H1 (cell line): Measurements from ENCODE around the gene MRTFA. TPM values are rescaled to one million over a fixed set of nuclear protein-coding genes. Genes with fewer than 3 reads are reported as not detected.

ENCODE experiments used
- CTCF ChIA-PET: fragments of 300-600 bp; sonication (Branson Sonifier 250); formaldehyde crosslinking; loops from one replicate; lab custom pipeline; 2021; ENCODE audit not compliant: partially characterized antibody; lab: Charles Lee
- POLR2A ChIA-PET: fragments of 300-600 bp; sonication (Branson Sonifier 250); formaldehyde crosslinking; loops from one replicate; lab custom pipeline; 2021; ENCODE audit warnings: inconsistent platforms; ENCODE audit not compliant: partially characterized antibody; lab: Charles Lee
- DNase-seq, 2 experiments: peaks; one replicate each; pipeline versions ENCODE4 v3.0.0 to v3.0.0-alpha.2; 2010 to 2022; ENCODE audit warnings: low spot score in 2 of 2, low read depth in 1 of 2, mixed read lengths in 1 of 2
- FAIRE-seq: peaks from 2 replicates; lab custom pipeline; 2011; peaks lifted over from hg19 to GRCh38; lab: Jason Lieb, UNC
- H2AFZ ChIP-seq: 2 replicates; pipeline ENCODE4 v1.8.1; 2012; ENCODE audit warnings: low read length, inconsistent platforms
- H2AK5ac ChIP-seq: 2 replicates; pipeline ENCODE4 v1.6.1; 2013; ENCODE audit warnings: low read depth, low read length
- H2BK120ac ChIP-seq: replicated peaks from 2 replicates; pipeline ENCODE3; 2013; ENCODE audit warnings: low read depth, low read length, inconsistent platforms
- H2BK12ac ChIP-seq: 2 replicates; pipeline ENCODE4 v1.6.1; 2013; ENCODE audit warnings: low read depth, low read length
- H2BK15ac ChIP-seq: 2 replicates; pipeline ENCODE4 v1.6.1; 2013; ENCODE audit warnings: low read length
- H2BK20ac ChIP-seq: 2 replicates; pipeline ENCODE4 v1.6.1; 2013; ENCODE audit warnings: low read length
- H2BK5ac ChIP-seq: 2 replicates; pipeline ENCODE4 v1.6.1; 2013; ENCODE audit warnings: low read depth, low read length
- H3K14ac ChIP-seq: 2 replicates; pipeline ENCODE4 v1.6.1; 2013; ENCODE audit warnings: inconsistent platforms; ENCODE audit not compliant: insufficient read length
- H3K18ac ChIP-seq: 2 replicates; pipeline ENCODE4 v1.6.1; 2013; ENCODE audit warnings: low read length; ENCODE audit errors: extremely low read depth
- H3K23ac ChIP-seq: 2 replicates; pipeline ENCODE4 v1.6.1; 2013; ENCODE audit warnings: inconsistent platforms; ENCODE audit not compliant: insufficient read length
- H3K23me2 ChIP-seq: 2 replicates; pipeline ENCODE4 v1.6.1; 2013; ENCODE audit warnings: low read depth, low read length
- H3K27ac ChIP-seq: 2 replicates; pipeline ENCODE4 v1.6.1; 2011; ENCODE audit warnings: low read depth, low read length, inconsistent platforms
- H3K27me3 ChIP-seq, 4 experiments: replicated peaks in 1 of 4; 1 replicate in 1 of 4; 2 replicates in 3 of 4; pipeline versions ENCODE4 v1.6.1 to v1.8.1; 2011 to 2013; ENCODE audit warnings: low read length in 3 of 4, mild to moderate bottlenecking in 3 of 4, inconsistent platforms in 2 of 4, mixed read lengths in 2 of 4, moderate library complexity in 1 of 4; ENCODE audit not compliant: control insufficient read depth in 3 of 4, insufficient read depth in 3 of 4; ENCODE audit errors: extremely low read depth in 1 of 4
- H3K36me3 ChIP-seq, 4 experiments: 2 replicates each; pipeline versions ENCODE4 v1.6.1 to v1.8.1; 2011 to 2013; ENCODE audit warnings: mild to moderate bottlenecking in 4 of 4, low read length in 3 of 4, moderate library complexity in 2 of 4, control low read depth in 1 of 4, inconsistent platforms in 1 of 4; ENCODE audit not compliant: insufficient read depth in 4 of 4, control insufficient read depth in 2 of 4
- H3K4ac ChIP-seq: replicated peaks from 2 replicates; pipeline ENCODE3; 2013; ENCODE audit warnings: low read length, low read depth, mixed read lengths, inconsistent platforms; ENCODE audit not compliant: insufficient read length
- H3K4me1 ChIP-seq, 4 experiments: replicated peaks in 1 of 4; 1 replicate in 1 of 4; 2 replicates in 3 of 4; pipeline versions ENCODE4 v1.6.1 to v1.8.1; 2011 to 2013; ENCODE audit warnings: low read length in 3 of 4, inconsistent platforms in 2 of 4, mixed read lengths in 1 of 4; ENCODE audit not compliant: insufficient read depth in 4 of 4, control insufficient read depth in 3 of 4
- H3K4me2 ChIP-seq, 2 experiments: 2 replicates each; pipeline versions ENCODE4 v1.6.1 to v1.8.1; 2011 to 2013; ENCODE audit warnings: low read depth in 2 of 2, low read length in 2 of 2, control low read depth in 1 of 2, inconsistent platforms in 1 of 2, mild to moderate bottlenecking in 1 of 2; ENCODE audit not compliant: insufficient read depth in 1 of 2
- H3K4me3 ChIP-seq, 4 experiments: fragments of 200-600, 300-600 bp in 1 of 4; sonication (generic), shearing (Covaris generic), sonication (Bioruptor Twin) in 1 of 4; 2 replicates each; pipeline versions ENCODE4 v1.5.1 to v1.8.1; 2011 to 2016; ENCODE audit warnings: low read length in 4 of 4, low read depth in 3 of 4, control low read depth in 2 of 4, inconsistent platforms in 2 of 4, mild to moderate bottlenecking in 2 of 4, mixed read lengths in 1 of 4, moderate library complexity in 1 of 4; ENCODE audit not compliant: insufficient read depth in 2 of 4; ENCODE audit errors: extremely low read depth in 1 of 4
- H3K56ac ChIP-seq: replicated peaks from 2 replicates; pipeline ENCODE3; 2013; ENCODE audit warnings: low read depth, mild to moderate bottlenecking, mixed read lengths, low read length, inconsistent platforms; ENCODE audit not compliant: insufficient read length
- H3K79me1 ChIP-seq: 2 replicates; pipeline ENCODE4 v1.6.1; 2013; ENCODE audit warnings: low read depth, low read length, control low read depth
- H3K79me2 ChIP-seq, 2 experiments: 2 replicates each; pipeline versions ENCODE4 v1.6.1 to v1.8.1; 2012 to 2013; ENCODE audit warnings: low read length in 2 of 2, mild to moderate bottlenecking in 2 of 2, inconsistent platforms in 1 of 2; ENCODE audit not compliant: insufficient read depth in 2 of 2, control insufficient read depth in 1 of 2
- H3K9ac ChIP-seq, 4 experiments: replicated peaks in 1 of 4; 1 replicate in 1 of 4; 2 replicates in 3 of 4; pipeline versions ENCODE4 v1.6.1 to v1.8.1; 2011 to 2013; ENCODE audit warnings: low read depth in 3 of 4, low read length in 3 of 4, control low read depth in 2 of 4, mild to moderate bottlenecking in 2 of 4, moderate library complexity in 2 of 4, inconsistent platforms in 1 of 4; ENCODE audit errors: extremely low read depth in 1 of 4
- H3K9me3 ChIP-seq, 2 experiments: 2 replicates each; pipeline versions ENCODE4 v1.6.1 to v1.8.1; 2012 to 2013; ENCODE audit warnings: mild to moderate bottlenecking in 2 of 2, moderate library complexity in 2 of 2, control low read depth in 1 of 2, inconsistent platforms in 1 of 2, low read depth in 1 of 2, low read length in 1 of 2, mixed read lengths in 1 of 2; ENCODE audit not compliant: insufficient read depth in 2 of 2
- H4K20me1 ChIP-seq, 2 experiments: replicated peaks in 1 of 2; 2 replicates each; pipeline versions ENCODE3 to v1.8.1; 2011 to 2013; ENCODE audit warnings: inconsistent platforms in 2 of 2, low read length in 2 of 2, mild to moderate bottlenecking in 1 of 2; ENCODE audit not compliant: insufficient read depth in 2 of 2, control insufficient read depth in 1 of 2
- H4K5ac ChIP-seq: 2 replicates; pipeline ENCODE4 v1.6.1; 2013; ENCODE audit warnings: low read length, low read depth, mixed read lengths, inconsistent platforms; ENCODE audit not compliant: insufficient read length
- H4K8ac ChIP-seq: 2 replicates; pipeline ENCODE4 v1.8.0; 2013; ENCODE audit warnings: mild to moderate bottlenecking, moderate library complexity, low read length, inconsistent platforms; ENCODE audit not compliant: insufficient read depth; ENCODE audit errors: extremely low read depth
- H4K91ac ChIP-seq: replicated peaks from 2 replicates; pipeline ENCODE3; 2013; ENCODE audit warnings: low read length, mixed read lengths, inconsistent platforms; ENCODE audit not compliant: insufficient read length
- BACH1 ChIP-seq: IDR thresholded peaks from 2 replicates; pipeline ENCODE4 v1.6.1; 2012; ENCODE audit warnings: low read length, improper control_type of control experiment
- BRCA1 ChIP-seq: IDR thresholded peaks from 2 replicates; pipeline ENCODE4 v1.6.1; 2012; ENCODE audit warnings: low read depth, low read length, improper control_type of control experiment
- CBX8 ChIP-seq: fragments of 300-800, 300-1000 bp; sonication (generic); IDR thresholded peaks from 2 replicates; pipeline ENCODE4 v1.7.1; 2016; ENCODE audit warnings: low read depth, low read length, borderline replicate concordance
- CHD1 ChIP-seq: IDR thresholded peaks from 2 replicates; pipeline ENCODE4 v1.6.1; 2012; ENCODE audit warnings: low read depth, low read length, improper control_type of control experiment
- CHD2 ChIP-seq: IDR thresholded peaks from 2 replicates; pipeline ENCODE4 v1.6.1; 2012; ENCODE audit warnings: low read length, improper control_type of control experiment
- CTBP2 ChIP-seq: IDR thresholded peaks from 2 replicates; pipeline ENCODE4 v1.7.0; 2011; ENCODE audit warnings: borderline replicate concordance, mild to moderate bottlenecking, moderate library complexity, mixed read lengths, low read length; ENCODE audit not compliant: insufficient read depth, insufficient read length
- EZH2 ChIP-seq: fragments of 200-600 bp; sonication (generic); IDR thresholded peaks from 2 replicates; pipeline ENCODE4 v1.7.1; 2012; ENCODE audit warnings: low read depth, mild to moderate bottlenecking, moderate library complexity, low read length, inconsistent platforms; ENCODE audit not compliant: severe bottlenecking
- FOSL1 ChIP-seq: IDR thresholded peaks from 2 replicates; pipeline ENCODE4 v1.6.1; 2011; ENCODE audit warnings: mild to moderate bottlenecking, low read depth, low read length, moderate library complexity; ENCODE audit not compliant: insufficient read depth
- KDM1A ChIP-seq: fragments of 200-600, 300-600 bp; sonication (generic); IDR thresholded peaks from 2 replicates; pipeline ENCODE4 v1.7.1; 2016; ENCODE audit warnings: mild to moderate bottlenecking, low read length, borderline replicate concordance
- NANOG ChIP-seq: IDR thresholded peaks from 2 replicates; pipeline ENCODE4 v1.6.1; 2011; ENCODE audit warnings: low read length, low read depth, mild to moderate bottlenecking, inconsistent platforms; ENCODE audit not compliant: insufficient read depth, poor library complexity, severe bottlenecking
- SIX5 ChIP-seq: IDR thresholded peaks from 2 replicates; pipeline ENCODE4 v1.6.1; 2011; ENCODE audit warnings: mild to moderate bottlenecking, low read depth, low read length
- SP1 ChIP-seq: IDR thresholded peaks from 2 replicates; pipeline ENCODE4 v1.6.1; 2011; ENCODE audit warnings: low read depth, low read length
- TBP ChIP-seq: IDR thresholded peaks from 2 replicates; pipeline ENCODE4 v1.6.1; 2011; ENCODE audit warnings: low read depth, low read length, improper control_type of control experiment
- TCF12 ChIP-seq: IDR thresholded peaks from 2 replicates; pipeline ENCODE4 v1.6.1; 2011; ENCODE audit warnings: low read depth, mild to moderate bottlenecking, low read length
- YY1 ChIP-seq: IDR thresholded peaks from 2 replicates; pipeline ENCODE4 v1.6.1; 2011; ENCODE audit warnings: low read depth, mild to moderate bottlenecking, low read length
- WGBS, 2 experiments: shearing (Covaris generic) in 1 of 2; methylation state at CpG; one replicate each; pipeline versions ENCODE4 v1.1.6 to v1.1.7; 2013 to 2015; ENCODE audit warnings: low lambda C conversion rate in 2 of 2, mixed read lengths in 2 of 2, inconsistent platforms in 1 of 2, low coverage in 1 of 2, missing lambda C conversion rate in 1 of 2; ENCODE audit not compliant: insufficient replicate concordance in 2 of 2, insufficient coverage in 1 of 2, insufficient read length in 1 of 2; ENCODE audit errors: extremely low coverage in 1 of 2, missing lambda C conversion rate in 1 of 2; 5-methylcytosine and 5-hydroxymethylcytosine counted together
- polyA plus RNA-seq, 7 experiments: library from polyadenylated mRNA; depleted of rRNA in 3 of 7; stranded (reverse) in 5 of 7; unstranded in 2 of 7; fragments of >200 nt in 5 of 7; fragments of 200-250 nt in 2 of 7; gene quantifications; 1 replicate in 5 of 7; 2 replicates in 1 of 7; 4 replicates in 1 of 7; pipeline versions ENCODE4 v1.2.1 to v1.2.3, GENCODE V29; 2011 to 2013; ENCODE audit warnings: missing spikeins in 2 of 7, mixed read lengths in 2 of 7
- total RNA-seq: library from RNA; stranded (reverse); fragmentation: NEBNext Ultra II Directional; extraction: Animal tissue kit (Norgen Biotek cat#: 25700); gene quantifications from 2 replicates; pipeline ENCODE4 v1.2.1, GENCODE V29; 2021

MRTFA gene
- total and polyA plus RNA-seq, 2 of the 8 experiments (the other 6 are each of a cell fraction or from before 2014, with no cell fraction given), result 5.4 to 37.9 TPM

- TF ChIP-seq BRCA1 (no peak), CHD2 (no peak), FOSL1 (no peak), TCF12 (no peak), CHD1 (no peak), KDM1A (no peak), TBP (no peak), CTBP2 (no peak), CBX8 (no peak), YY1 (no peak), EZH2 (no peak), BACH1 (no peak), SP1 (no peak), NANOG (no peak), SIX5 (no peak)
- TF ChIP-seq, all 59 proteins: peak for 0
- DNase-seq (no peak), FAIRE-seq (no peak)
- Histone ChIP-seq H2BK5ac (no peak overlapping the region), H4K91ac (no peak overlapping the region), H3K4me1 (peaks cover 3 to 14% (median 10%) of the 10 kb centered on the region in 4 experiments), H2AFZ (no peak overlapping the region), H3K36me3 (peaks cover 0 to 3% (median 0%) of the 10 kb centered on the region in 4 experiments; a peak in 1 of 8 replicates), H3K9ac (no peak overlapping the region), H3K4me2 (no peak overlapping the region), H3K56ac (no peak overlapping the region), H2BK120ac (no peak overlapping the region), H3K23ac (no peak overlapping the region), H3K27ac (no peak overlapping the region), H2BK12ac (no peak overlapping the region), H3K23me2 (no peaks in the 10 kb centered on the region), H4K5ac (no peak overlapping the region), H2AK5ac (no peak overlapping the region), H4K20me1 (peaks cover 0 to 2% of the 10 kb centered on the region in 2 experiments), H3K4ac (no peak overlapping the region), H2BK20ac (no peak overlapping the region), H3K27me3 (no peaks in the 10 kb centered on the region), H3K18ac (no peak overlapping the region), H2BK15ac (no peak overlapping the region), H3K79me2 (peaks cover 0 to 19% of the 10 kb centered on the region in 2 experiments; a peak in 3 of 4 replicates), H3K14ac (no peak overlapping the region), H4K8ac (no peak overlapping the region), H3K79me1 (no peaks in the 10 kb centered on the region; the same call in 1 of the 2 replicates), H3K9me3 (peaks cover 0 to 3% of the 10 kb centered on the region in 2 experiments; a peak in 1 of 4 replicates), H3K4me3 (no peak overlapping the region)
- POLR2A ChIA-PET, result no interaction called here
- WGBS, 2 experiments, result 81% methylated on average over 1 of the region's 1 CpG; no CpG with 5 or more reads in 1 of the 2 experiments
- CTCF ChIA-PET, result interaction anchor here (0.6 kb wide), 1 partner anchor 53 kb away, joined by 3 read pairs; no protein-coding TSS in a partner anchor
These were observed 79.9 kb downstream of the MRTFA start for GRCh38 chr22:40556641-40557040.
